Choroid plexus epithelial cell (primary cell): ENCODE results near the gene KIR2DL3.
"Not testable (repeated sequence)": the region's sequence is repeated elsewhere in the genome, so short reads cannot be mapped to it uniquely, and the experiment has no call there.

Experiments used
- DNase-seq: peaks from one replicate; pipeline ENCODE4 v3.0.0-alpha.2; 2010; ENCODE audit warnings: low read depth
- H3K4me3 ChIP-seq: 2 replicates; pipeline ENCODE4 v1.5.1; 2011; ENCODE audit warnings: low read depth, mild to moderate bottlenecking, control low read depth, low read length, moderate library complexity
- TF ChIP-seq, protein P1 (sequence below): conservative IDR thresholded peaks from 2 replicates; pipeline ENCODE4 v1.5.1; 2011; ENCODE audit warnings: low read depth, mild to moderate bottlenecking, control low read depth, inconsistent platforms, low read length, moderate library complexity

KIR2DL3 gene

DNA sequence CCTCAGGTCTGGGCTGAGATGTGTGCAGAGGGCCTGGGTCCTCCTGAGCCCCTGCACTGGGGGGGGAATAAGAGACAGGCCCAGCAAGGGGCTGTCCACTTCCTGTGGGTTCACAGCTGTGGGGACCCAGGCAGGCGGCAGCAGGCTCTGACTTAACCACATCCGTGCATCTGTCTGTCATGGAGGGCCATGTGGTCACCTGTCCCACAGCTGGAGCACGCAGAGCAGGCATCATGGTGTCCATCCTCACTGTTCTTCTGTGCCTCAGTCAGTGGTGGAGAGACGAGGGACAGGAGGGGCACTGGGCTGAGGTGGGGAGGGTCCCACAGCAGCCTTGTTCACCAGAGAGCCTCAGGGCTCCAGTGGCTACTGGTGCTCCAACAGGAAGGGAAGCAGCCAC is 30.4 kb upstream of the KIR2DL3 start:
- no peak overlapping the region for H3K4me3 ChIP-seq
- TF ChIP-seq, protein P1, sequence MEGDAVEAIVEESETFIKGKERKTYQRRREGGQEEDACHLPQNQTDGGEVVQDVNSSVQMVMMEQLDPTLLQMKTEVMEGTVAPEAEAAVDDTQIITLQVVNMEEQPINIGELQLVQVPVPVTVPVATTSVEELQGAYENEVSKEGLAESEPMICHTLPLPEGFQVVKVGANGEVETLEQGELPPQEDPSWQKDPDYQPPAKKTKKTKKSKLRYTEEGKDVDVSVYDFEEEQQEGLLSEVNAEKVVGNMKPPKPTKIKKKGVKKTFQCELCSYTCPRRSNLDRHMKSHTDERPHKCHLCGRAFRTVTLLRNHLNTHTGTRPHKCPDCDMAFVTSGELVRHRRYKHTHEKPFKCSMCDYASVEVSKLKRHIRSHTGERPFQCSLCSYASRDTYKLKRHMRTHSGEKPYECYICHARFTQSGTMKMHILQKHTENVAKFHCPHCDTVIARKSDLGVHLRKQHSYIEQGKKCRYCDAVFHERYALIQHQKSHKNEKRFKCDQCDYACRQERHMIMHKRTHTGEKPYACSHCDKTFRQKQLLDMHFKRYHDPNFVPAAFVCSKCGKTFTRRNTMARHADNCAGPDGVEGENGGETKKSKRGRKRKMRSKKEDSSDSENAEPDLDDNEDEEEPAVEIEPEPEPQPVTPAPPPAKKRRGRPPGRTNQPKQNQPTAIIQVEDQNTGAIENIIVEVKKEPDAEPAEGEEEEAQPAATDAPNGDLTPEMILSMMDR, result no peak
- no peak for DNase-seq

DNA sequence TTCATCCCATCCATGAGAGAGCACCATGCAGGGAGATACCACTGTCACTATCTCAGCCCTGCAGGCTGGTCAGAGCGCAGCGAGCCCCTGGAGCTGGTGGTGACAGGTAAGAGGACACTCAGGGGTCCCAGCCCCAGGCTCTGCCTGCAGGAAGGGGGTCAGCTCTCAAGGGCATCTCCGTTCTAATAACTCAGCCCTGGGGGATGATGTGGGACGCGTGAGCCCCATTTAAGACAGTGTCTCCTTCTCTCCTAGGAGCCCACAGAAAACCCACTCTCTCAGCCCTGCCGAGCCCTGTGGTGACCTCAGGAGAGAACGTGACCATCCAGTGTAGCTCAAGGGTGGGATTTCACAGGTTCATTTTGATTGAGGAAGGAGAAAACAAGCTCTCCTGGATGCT is 29.5 kb upstream of the KIR2DL3 start:
- H3K4me3 ChIP-seq, result no peak overlapping the region
- DNase-seq, result no peak
- TF ChIP-seq, protein P1, result no peak

DNA sequence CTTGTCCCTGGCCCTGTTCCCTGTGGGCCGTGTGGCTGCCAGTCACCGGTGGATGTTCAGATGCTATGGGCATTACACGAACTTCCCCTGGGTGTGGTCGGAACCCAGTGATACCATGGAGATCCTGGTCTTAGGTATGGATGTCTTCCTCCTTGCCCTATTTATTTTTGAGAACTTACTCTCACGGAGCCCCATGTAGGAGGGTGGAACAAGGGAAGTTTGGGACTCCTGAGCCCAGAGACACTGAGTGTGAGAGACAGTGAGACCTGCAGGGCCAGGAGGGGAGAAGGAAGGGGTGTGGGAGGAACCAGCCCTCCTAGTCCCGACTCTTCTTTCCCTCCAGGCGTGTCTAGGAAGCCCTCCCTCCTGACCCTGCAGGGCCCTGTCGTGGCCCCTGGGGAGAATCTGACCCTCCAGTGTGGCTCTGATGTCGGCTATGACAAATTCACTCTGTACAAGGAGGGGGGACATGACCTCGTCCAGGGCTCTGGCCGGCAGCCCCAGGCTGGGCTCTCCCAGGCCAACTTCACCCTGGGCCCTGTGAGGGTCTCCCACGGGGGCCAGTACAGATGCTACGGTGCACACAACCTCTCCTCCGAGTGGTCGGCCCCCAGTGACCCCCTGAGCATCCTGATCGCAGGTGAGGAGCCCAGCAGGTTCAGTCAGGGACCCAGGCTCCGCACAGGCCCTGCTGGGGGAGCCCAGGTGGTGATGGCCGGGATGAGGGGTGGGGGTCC is 28.9 kb upstream of the KIR2DL3 start:
- TF ChIP-seq, protein P1, result no peak
- DNase-seq, result no peak
- no peak overlapping the region for H3K4me3 ChIP-seq

DNA sequence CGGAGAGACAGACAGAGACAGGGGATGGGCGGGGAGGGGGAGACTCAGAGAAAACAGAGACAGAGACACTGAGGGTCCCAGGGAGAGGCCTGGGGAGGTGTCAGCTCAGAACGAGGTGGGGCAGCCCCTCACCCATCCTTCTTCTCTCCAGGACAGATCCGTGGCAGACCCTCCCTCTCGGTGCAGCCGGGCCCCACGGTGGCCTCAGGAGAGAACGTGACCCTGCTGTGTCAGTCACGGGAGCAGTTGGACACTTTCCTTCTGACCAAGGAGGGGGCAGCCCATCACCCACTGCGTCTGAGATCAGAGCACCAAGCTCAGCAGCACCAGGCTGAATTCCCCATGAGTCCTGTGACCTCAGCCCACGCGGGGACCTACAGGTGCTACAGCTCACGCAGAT is 28.4 kb upstream of the KIR2DL3 start:
- H3K4me3 ChIP-seq, DNase-seq: not testable (repeated sequence)

DNA sequence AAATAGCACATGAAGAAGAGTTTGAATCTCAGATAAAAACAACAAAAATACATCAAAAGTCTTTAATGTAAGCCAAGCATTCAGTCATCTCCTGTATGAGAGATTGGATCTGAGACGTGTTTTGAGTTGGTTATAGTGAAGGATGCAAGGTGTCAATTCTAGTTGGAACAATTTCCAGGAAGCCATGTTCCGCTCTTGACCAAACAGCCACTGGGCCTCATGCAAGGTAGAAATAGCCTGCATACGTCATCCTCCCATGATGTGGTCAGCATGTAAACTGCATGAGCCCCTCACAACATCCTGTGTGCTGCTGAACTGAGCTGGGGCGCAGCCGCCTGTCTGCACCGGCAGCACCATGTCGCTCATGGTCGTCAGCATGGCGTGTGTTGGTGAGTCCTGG is 14.2 kb upstream of the KIR2DL3 start, which contains the start of gene KIR3DL3:
Gene KIR3DL3, plus strand, starts transcription at position 301 of the 400 bp plus-strand sequence. Its CDS starts 55 bp downstream, at position 356.
- TF ChIP-seq, protein P1, result no peak
- no peak within 1 kb of the TSS for H3K4me3 ChIP-seq
- no peak for DNase-seq

DNA sequence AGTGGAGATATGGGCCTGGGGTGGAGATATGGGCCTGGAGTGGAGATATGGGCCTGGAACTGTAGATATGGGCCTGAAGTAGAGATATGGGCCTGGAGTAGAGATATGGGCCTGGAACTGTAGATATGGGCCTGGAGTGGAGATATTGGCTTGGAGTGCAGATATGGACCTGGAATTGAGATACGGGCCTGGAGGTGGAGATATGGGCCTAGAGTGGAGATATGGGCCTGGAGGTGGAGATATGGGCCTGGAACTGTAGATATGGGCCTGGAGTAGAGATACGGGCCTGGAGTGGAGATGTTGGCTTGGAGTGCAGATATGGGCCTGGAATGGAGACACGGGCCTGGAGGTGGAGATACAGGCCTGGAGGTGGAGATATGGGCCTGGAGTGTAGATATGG is 13.7 kb upstream of the KIR2DL3 start:
- H3K4me3 ChIP-seq, result no peak overlapping the region
- TF ChIP-seq, protein P1, result no peak
- no peak for DNase-seq

DNA sequence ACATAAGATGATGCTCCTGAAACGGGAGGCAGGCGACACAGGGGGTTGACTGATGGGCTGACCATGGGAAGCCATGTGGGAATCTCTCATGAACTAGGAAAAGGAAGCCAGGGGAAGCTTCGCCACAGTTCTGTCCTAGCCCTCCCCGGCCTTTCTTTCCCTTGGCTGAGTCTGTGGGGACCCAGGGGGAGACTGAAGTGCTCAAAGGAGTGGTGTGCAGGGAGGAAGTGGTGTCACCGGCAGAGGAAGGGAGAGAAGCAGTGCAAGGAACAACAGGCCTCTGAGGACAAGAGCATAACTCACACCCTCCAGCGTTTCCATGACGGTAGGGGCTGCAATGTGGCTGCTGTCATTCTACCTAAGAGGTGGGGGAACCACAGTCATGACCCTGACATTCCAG is 13.0 kb upstream of the KIR2DL3 start:
- TF ChIP-seq, protein P1, result no peak
- H3K4me3 ChIP-seq, result no peak overlapping the region
- DNase-seq, result no peak
